SK-N-MC (cell line): ENCODE measurements around the gene RGPD3.
"Not testable (repeated sequence)": the region's sequence is repeated elsewhere in the genome, so short reads cannot be mapped to it uniquely, and the experiment has no call there.

Experiments used
- DNase-seq: peaks from one replicate; pipeline ENCODE4 v3.0.0-alpha.2; 2011; ENCODE audit warnings: low read depth, low spot score
- H3K27ac ChIP-seq: fragments of 200-600 bp; sonication (generic); 2 replicates; pipeline ENCODE4 v1.5.1; 2016; ENCODE audit warnings: mixed run types
- H3K36me3 ChIP-seq: fragments of 200-600 bp; sonication (generic); 2 replicates; pipeline ENCODE4 v1.6.1; 2017; ENCODE audit warnings: antibody characterized with exemption, low read length, mixed read lengths; ENCODE audit not compliant: insufficient read depth
- H3K4me3 ChIP-seq: fragments of 200-600 bp; sonication (generic); 2 replicates; pipeline ENCODE4 v1.5.1; 2016
- H3K9ac ChIP-seq: fragments of 200-600 bp; sonication (generic); 2 replicates; pipeline ENCODE4 v1.8.0; 2017; ENCODE audit warnings: mixed run types, mixed read lengths; ENCODE audit not compliant: insufficient read length
- H3K9me3 ChIP-seq: fragments of 200-600 bp; sonication (generic); 2 replicates; pipeline ENCODE4 v1.6.1; 2017; ENCODE audit warnings: low read depth, mild to moderate bottlenecking, antibody characterized with exemption, low read length, moderate library complexity, mixed read lengths
- EZH2 ChIP-seq: fragments of 200-600 bp; sonication (generic); IDR thresholded peaks from one replicate; pipeline ENCODE4 v1.6.1; 2017; ENCODE audit warnings: antibody characterized with exemption
- FOXP2 ChIP-seq: optimal IDR thresholded peaks from 2 replicates; pipeline ENCODE3; 2011; ENCODE audit warnings: mild to moderate bottlenecking, moderate library complexity; ENCODE audit not compliant: insufficient read depth; ENCODE audit errors: extremely low read length, control extremely low read depth
- POLR2AphosphoS5 ChIP-seq: IDR thresholded peaks from 2 replicates; pipeline ENCODE4 v1.6.1; 2012; ENCODE audit warnings: mild to moderate bottlenecking, low read depth, low read length, borderline replicate concordance

The RGPD3 gene

GRCh38 chr2:106388814-106389410 lies 79.3 kb downstream of the RGPD3 start:
- H3K36me3 ChIP-seq, H3K9me3 ChIP-seq, H3K4me3 ChIP-seq, DNase-seq, H3K27ac ChIP-seq, H3K9ac ChIP-seq: not testable (repeated sequence)

GRCh38 chr2:106384548-106384947 lies 83.7 kb downstream of the RGPD3 start:
- not testable (repeated sequence) for H3K36me3 ChIP-seq, H3K9me3 ChIP-seq, H3K4me3 ChIP-seq

GRCh38 chr2:106381867-106382266 lies 86.3 kb downstream of the RGPD3 start:
- H3K9me3 ChIP-seq, H3K36me3 ChIP-seq, DNase-seq, H3K9ac ChIP-seq, H3K27ac ChIP-seq, H3K4me3 ChIP-seq: not testable (repeated sequence)

More at GRCh38 chr2:106384548-106384947, 83.7 kb downstream of the RGPD3 start:
- DNase-seq, H3K27ac ChIP-seq, H3K9ac ChIP-seq: not testable (repeated sequence)

GRCh38 chr2:106379567-106379966 lies 88.6 kb downstream of the RGPD3 start:
- DNase-seq, H3K9me3 ChIP-seq, H3K9ac ChIP-seq, H3K4me3 ChIP-seq, H3K36me3 ChIP-seq, H3K27ac ChIP-seq: not testable (repeated sequence)

DNA sequence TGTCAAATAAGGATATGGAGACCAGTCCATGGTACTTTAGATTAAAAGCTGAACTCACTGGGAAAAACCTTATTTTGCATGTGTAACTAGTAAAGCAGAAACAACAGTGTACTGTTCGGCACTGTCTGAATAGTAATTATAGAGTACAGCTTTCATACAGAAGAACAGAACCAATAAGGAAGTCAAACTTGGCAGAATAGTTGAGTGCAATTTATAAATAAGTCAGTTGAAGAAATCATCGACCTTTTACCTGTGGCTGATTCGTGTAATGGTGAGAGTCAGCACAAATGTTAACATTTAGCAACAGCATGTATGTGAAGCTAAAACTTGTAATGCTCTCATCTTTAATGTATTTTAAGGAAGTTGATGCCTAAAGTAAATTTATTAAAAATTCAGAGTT lies 99.0 kb downstream of the RGPD3 start:
- H3K9me3 ChIP-seq, DNase-seq, H3K27ac ChIP-seq, H3K36me3 ChIP-seq, H3K4me3 ChIP-seq, H3K9ac ChIP-seq: not testable (repeated sequence)

- H3K36me3 ChIP-seq: no peaks in the 10 kb centered on the region
- TF ChIP-seq POLR2AphosphoS5 (no peak), FOXP2 (no peak), EZH2 (no peak)
- no peak for DNase-seq
- H3K4me3 ChIP-seq: no peak overlapping the region
- no peak overlapping the region for H3K27ac ChIP-seq
- no peak overlapping the region for H3K9ac ChIP-seq
- H3K9me3 ChIP-seq: no peaks in the 10 kb centered on the region
These were observed 101.9 kb downstream of the RGPD3 start for GRCh38 chr2:106366204-106366885.

- Histone ChIP-seq H3K9ac (no peak overlapping the region), H3K4me3 (no peak overlapping the region), H3K36me3 (no peaks in the 10 kb centered on the region), H3K27ac (no peak overlapping the region), H3K9me3 (no peaks in the 10 kb centered on the region)
- DNase-seq: no peak
- TF ChIP-seq POLR2AphosphoS5 (no peak), EZH2 (no peak), FOXP2 (no peak)
These were observed 104.4 kb downstream of the RGPD3 start for GRCh38 chr2:106363791-106364190.

DNA sequence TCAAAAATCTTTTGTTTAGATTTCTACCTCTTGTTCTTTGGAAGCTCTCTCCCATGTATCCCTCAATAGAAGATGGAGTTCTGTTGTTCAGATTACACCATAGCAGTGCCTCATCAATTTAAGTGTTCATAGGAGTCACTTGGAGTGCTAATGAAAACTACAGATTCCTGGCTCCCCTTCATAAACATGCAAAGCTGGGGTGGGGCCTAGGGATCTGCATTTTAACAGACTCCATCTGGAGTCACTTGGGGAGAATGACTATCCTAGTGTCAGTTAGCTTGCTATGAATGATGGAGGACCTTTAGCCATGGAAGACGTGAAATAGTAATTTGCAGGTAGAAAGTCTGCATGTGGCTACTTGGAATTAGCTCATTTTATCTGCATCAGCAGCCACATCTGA lies 105.4 kb downstream of the RGPD3 start:
- Histone ChIP-seq H3K27ac (no peak overlapping the region), H3K9ac (no peak overlapping the region), H3K36me3 (no peaks in the 10 kb centered on the region), H3K4me3 (no peak overlapping the region), H3K9me3 (no peaks in the 10 kb centered on the region)
- no peak for TF ChIP-seq EZH2
- TF ChIP-seq POLR2AphosphoS5: no peak
- TF ChIP-seq FOXP2: no peak
- DNase-seq: no peak

DNA sequence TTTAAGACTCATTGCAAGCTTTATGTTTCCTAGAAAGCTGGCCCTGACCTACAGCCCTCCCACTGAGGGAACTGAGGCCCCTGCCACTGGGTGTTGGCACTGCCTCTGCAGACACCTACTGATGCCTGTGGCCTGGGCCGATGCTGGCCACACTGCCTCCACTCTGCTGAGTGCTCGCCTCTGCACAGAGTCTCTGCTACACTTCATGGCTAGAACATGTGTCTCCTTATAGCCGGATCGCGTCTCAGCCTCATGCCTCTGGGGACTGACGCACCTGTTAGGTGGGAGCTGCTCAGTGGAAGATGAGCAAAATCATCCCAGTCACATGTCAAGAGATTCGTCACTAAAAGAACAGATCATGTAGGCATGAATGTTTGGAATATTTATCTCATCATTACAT lies 108.7 kb downstream of the RGPD3 start:
- Histone ChIP-seq H3K4me3 (no peak overlapping the region), H3K27ac (no peak overlapping the region), H3K9me3 (no peaks in the 10 kb centered on the region), H3K36me3 (no peaks in the 10 kb centered on the region), H3K9ac (no peak overlapping the region)
- TF ChIP-seq FOXP2 (no peak), EZH2 (no peak), POLR2AphosphoS5 (no peak)
- no peak for DNase-seq
